Ishikawa (cell line): ENCODE measurements around the gene NRROS.

Experiments used
- CEBPB ChIP-seq: IDR thresholded peaks from 2 replicates; pipeline ENCODE4 v1.6.1; 2012
- CREB1 ChIP-seq: IDR thresholded peaks from 2 replicates; pipeline ENCODE4 v1.6.1; 2012; ENCODE audit warnings: low read depth
- EGR1 ChIP-seq: IDR thresholded peaks from 2 replicates; pipeline ENCODE4 v1.6.1; 2012
- EP300 ChIP-seq: IDR thresholded peaks from 2 replicates; pipeline ENCODE4 v1.6.1; 2012; ENCODE audit warnings: borderline replicate concordance
- FOXM1 ChIP-seq: IDR thresholded peaks from 2 replicates; pipeline ENCODE4 v1.6.1; 2012; ENCODE audit warnings: low read depth, borderline replicate concordance
- MAX ChIP-seq: IDR thresholded peaks from 2 replicates; pipeline ENCODE4 v1.6.1; 2012
- NFIC ChIP-seq: IDR thresholded peaks from 2 replicates; pipeline ENCODE4 v1.6.1; 2012
- RAD21 ChIP-seq: IDR thresholded peaks from 2 replicates; pipeline ENCODE4 v1.6.1; 2012; ENCODE audit warnings: low read depth
- REST ChIP-seq: IDR thresholded peaks from 2 replicates; pipeline ENCODE4 v1.6.1; 2012; ENCODE audit warnings: low read depth, mild to moderate bottlenecking
- TAF1 ChIP-seq: IDR thresholded peaks from 2 replicates; pipeline ENCODE4 v1.6.1; 2012; ENCODE audit warnings: low read depth, mild to moderate bottlenecking
- TCF12 ChIP-seq: IDR thresholded peaks from 2 replicates; pipeline ENCODE4 v1.6.1; 2012; ENCODE audit warnings: low read depth
- TEAD4 ChIP-seq: IDR thresholded peaks from 2 replicates; pipeline ENCODE4 v1.6.1; 2012
- USF1 ChIP-seq: IDR thresholded peaks from 2 replicates; pipeline ENCODE4 v1.6.1; 2012
- YY1 ChIP-seq: IDR thresholded peaks from 2 replicates; pipeline ENCODE4 v1.6.1; 2012; ENCODE audit warnings: low read depth
- ZBTB7A ChIP-seq: IDR thresholded peaks from 2 replicates; pipeline ENCODE4 v1.6.1; 2012; ENCODE audit warnings: low read depth

NRROS gene

GRCh38 chr3:196634829-196635228, 4.7 kb upstream of the NRROS start:
- TF ChIP-seq MAX, result no peak
- no peak for TF ChIP-seq EP300
- TF ChIP-seq YY1, result no peak
- TF ChIP-seq FOXM1, result no peak

- TF ChIP-seq FOXM1, result no peak
- no peak for TF ChIP-seq REST
- no peak for TF ChIP-seq EGR1
- TF ChIP-seq TAF1, result no peak
- no peak for TF ChIP-seq NFIC
- TF ChIP-seq TEAD4, result no peak
- TF ChIP-seq TCF12, result no peak
- TF ChIP-seq RAD21, result no peak
- no peak for TF ChIP-seq YY1
- TF ChIP-seq ZBTB7A, result no peak
- no peak for TF ChIP-seq CEBPB
Measured at GRCh38 chr3:196636369-196637349, 2.8 kb upstream of the NRROS start.

- no peak for TF ChIP-seq MAX
- TF ChIP-seq NFIC, result no peak
- no peak for TF ChIP-seq CREB1
- no peak for TF ChIP-seq TEAD4
- no peak for TF ChIP-seq TAF1
- TF ChIP-seq TCF12, result no peak
- TF ChIP-seq FOXM1, result no peak
- TF ChIP-seq YY1, result no peak
Measured at GRCh38 chr3:196638861-196639482, 522 bp upstream of the NRROS start.

GRCh38 chr3:196640297-196641018, 964 bp downstream of the NRROS start:
- TF ChIP-seq RAD21 (no peak), EGR1 (no peak), YY1 (no peak), TEAD4 (no peak), CEBPB (no peak), USF1 (no peak), REST (no peak), FOXM1 (no peak), MAX (no peak), TAF1 (no peak), TCF12 (no peak), EP300 (no peak), ZBTB7A (no peak)

GRCh38 chr3:196641333-196642054, 2.0 kb downstream of the NRROS start:
- TF ChIP-seq USF1 (no peak), MAX (no peak), CEBPB (no peak), EP300 (no peak), ZBTB7A (no peak), TEAD4 (no peak), RAD21 (no peak), CREB1 (no peak), EGR1 (no peak), FOXM1 (no peak), TAF1 (no peak)
